Vagina (tissue), 2 donors: ENCODE measurements around the gene FSIP1.

Experiments used
- POLR2A ChIP-seq, 2 donors: fragments of 450-650 bp; IDR thresholded peaks; one replicate each; pipeline ENCODE4 v1.6.1; 2017; ENCODE audit warnings: antibody characterized with exemption in 2 of 2, mild to moderate bottlenecking in 2 of 2, moderate library complexity in 2 of 2
- TF ChIP-seq, protein P1 (sequence below), 3 experiments: fragments of 450-650 bp in 2 of 3; fragments of 200-600 bp in 1 of 3; sonication (generic) in 1 of 3; IDR thresholded peaks; one replicate each; pipeline ENCODE4 v1.5.1; 2017 to 2019; ENCODE audit warnings: antibody characterized with exemption in 3 of 3, mild to moderate bottlenecking in 2 of 3, moderate library complexity in 2 of 3

DNA sequence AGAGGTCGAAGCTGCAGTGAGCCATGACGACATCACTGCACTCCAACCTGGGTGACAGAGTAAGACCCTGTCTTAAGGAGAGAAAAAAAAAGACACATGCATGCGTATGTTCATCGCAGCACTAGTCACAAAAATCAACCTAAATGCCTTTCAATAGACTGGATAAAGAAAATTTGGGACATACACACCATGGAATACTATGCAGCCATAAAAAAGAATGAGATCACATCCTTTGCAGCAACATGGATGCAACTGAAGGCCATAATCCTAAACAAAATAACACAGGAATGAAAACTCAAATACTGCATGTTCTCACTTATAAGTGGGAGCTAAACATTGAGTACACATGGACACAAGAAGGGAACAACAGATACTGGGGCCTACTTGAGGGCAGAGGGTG lies 53.1 kb downstream of the FSIP1 start:
- TF ChIP-seq, protein P1, sequence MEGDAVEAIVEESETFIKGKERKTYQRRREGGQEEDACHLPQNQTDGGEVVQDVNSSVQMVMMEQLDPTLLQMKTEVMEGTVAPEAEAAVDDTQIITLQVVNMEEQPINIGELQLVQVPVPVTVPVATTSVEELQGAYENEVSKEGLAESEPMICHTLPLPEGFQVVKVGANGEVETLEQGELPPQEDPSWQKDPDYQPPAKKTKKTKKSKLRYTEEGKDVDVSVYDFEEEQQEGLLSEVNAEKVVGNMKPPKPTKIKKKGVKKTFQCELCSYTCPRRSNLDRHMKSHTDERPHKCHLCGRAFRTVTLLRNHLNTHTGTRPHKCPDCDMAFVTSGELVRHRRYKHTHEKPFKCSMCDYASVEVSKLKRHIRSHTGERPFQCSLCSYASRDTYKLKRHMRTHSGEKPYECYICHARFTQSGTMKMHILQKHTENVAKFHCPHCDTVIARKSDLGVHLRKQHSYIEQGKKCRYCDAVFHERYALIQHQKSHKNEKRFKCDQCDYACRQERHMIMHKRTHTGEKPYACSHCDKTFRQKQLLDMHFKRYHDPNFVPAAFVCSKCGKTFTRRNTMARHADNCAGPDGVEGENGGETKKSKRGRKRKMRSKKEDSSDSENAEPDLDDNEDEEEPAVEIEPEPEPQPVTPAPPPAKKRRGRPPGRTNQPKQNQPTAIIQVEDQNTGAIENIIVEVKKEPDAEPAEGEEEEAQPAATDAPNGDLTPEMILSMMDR (IDR thresholded peaks at IDR 0.05): no peak
- TF ChIP-seq POLR2A (IDR thresholded peaks at IDR 0.05): no peak
